HUDEP-2 (cell line): ENCODE data around the gene APOL3.
"Not testable (repeated sequence)": the region's sequence is repeated elsewhere in the genome, so short reads cannot be mapped to it uniquely, and the experiment has no call there.

Experiments used
- DNase-seq, 76 experiments: peaks; one replicate each; lab custom pipeline; 2025; ENCODE audit not compliant: unreplicated experiment in 76 of 76; lab: John Stamatoyannopoulos, UW

Gene APOL3

GRCh38 chr22:36104988-36105387 is 55.6 kb downstream of the APOL3 start:
- DNase-seq: no peak

GRCh38 chr22:36104435-36104834 is 56.1 kb downstream of the APOL3 start:
- DNase-seq: no peak

DNA sequence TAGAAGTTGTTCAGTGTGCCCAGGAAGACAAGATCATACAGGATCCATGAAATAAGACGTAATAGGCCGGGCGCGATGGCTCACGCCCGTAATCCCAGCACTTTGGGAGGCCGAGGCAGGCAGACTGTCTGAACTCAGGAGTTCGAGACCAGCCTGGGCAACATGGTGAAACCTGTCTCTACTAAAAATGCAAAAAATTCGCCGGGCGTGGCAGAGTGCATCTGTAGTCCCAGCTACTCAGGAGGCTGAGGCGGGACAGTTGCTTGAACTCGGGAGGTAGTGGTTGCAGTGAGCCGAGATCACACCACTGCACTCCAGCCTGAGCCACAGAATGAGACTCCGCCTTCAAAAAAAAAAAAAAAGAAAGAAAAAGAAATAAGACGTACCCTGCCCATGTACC is 56.7 kb downstream of the APOL3 start:
- no peak for DNase-seq

DNA sequence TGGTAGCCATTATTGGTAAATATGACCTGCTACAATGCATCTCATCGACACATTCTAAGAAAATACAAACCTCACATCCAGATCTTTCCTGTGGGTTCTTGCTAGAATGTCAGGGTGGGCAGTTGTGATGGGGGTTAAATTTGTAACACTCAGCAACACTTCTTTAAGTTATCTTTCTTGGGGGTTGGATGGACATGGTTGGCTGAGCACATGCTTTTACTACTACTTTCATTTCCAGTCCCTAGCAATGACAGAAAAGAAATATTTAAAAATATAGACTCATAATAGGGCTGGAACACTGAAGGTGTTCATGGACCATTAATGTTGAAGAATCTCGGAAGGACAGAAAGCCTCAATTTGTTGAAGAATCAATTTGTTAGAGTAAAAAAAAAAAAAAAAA is 57.6 kb downstream of the APOL3 start:
- no peak for DNase-seq

- DNase-seq: no peak
These were observed 58.8 kb downstream of the APOL3 start for GRCh38 chr22:36101756-36102155.

DNA sequence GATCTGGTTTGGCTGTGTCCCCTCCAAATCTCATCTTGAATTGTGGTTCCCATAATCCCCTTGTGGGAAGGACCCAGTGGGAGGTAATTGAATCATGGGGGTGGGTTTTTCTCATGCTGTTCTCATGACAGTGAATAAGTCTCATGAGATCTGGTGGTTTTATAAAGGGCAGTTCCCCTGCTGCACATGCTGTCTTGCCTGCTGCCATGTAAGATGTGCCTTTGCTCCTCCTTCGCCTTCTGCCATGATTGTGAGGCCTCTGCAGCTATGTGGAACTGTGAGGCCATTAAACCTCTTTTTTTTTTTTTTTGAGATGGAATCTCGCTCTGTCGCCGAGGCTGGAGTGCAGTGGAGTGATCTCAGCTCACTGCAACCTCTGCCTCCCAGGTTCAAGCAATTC is 59.6 kb downstream of the APOL3 start:
- not testable (repeated sequence) for DNase-seq

GRCh38 chr22:36100134-36100824 is 60.3 kb downstream of the APOL3 start:
- DNase-seq: no peak

DNA sequence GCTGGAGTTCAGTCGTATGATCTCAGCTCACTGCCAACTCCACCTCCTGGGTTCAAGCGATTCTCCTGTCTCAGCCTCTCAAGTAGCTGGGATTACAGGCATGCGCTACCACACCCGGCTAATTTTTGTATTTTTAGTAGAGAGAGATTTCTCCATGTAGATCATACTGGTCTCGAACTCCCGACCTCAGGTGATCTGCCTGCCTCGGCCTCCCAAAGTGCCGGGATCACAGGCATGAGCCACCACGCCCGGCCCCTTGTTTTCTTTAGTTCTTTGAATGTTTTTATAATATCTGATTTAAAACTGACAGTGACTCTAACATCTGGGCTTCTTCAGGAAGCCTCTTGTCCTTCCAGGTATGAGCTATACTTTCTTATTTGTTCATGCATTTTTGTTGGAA is 61.0 kb downstream of the APOL3 start:
- DNase-seq: not testable (repeated sequence)

GRCh38 chr22:36097880-36098279 is 62.7 kb downstream of the APOL3 start:
- DNase-seq: no peak

DNA sequence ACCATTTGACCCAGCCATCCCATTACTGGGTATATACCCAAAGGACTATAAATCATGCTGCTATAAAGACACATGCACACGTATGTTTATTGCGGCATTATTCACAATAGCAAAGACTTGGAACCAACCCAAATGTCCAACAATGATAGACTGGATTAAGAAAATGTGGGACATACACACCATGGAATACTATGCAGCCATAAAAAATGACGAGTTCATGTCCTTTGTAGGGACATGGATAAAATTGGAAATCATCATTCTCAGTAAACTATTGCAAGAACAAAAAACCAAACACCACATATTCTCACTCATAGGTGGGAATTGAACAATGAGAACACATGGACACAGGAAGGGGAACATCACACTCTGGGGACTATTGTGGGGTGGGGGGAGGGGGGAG is 69.8 kb downstream of the APOL3 start:
- not testable (repeated sequence) for DNase-seq
